H9 (cell line): ENCODE data around the gene SRSF10. TPM values are rescaled to one million over a fixed set of nuclear protein-coding genes. Genes with fewer than 3 reads are reported as not detected.
A peak's percentile ranks its signal among the peaks of the same experiment; 100 is the strongest.

Experiments
- DNase-seq: peaks from one replicate; pipeline ENCODE4 v3.0.0-alpha.2; 2017
- H2AFZ ChIP-seq: one replicate; pipeline ENCODE4 v1.6.1; 2013; ENCODE audit warnings: mild to moderate bottlenecking, low read length, control low read depth, moderate library complexity
- H2AK5ac ChIP-seq: 2 replicates; pipeline ENCODE4 v1.6.1; 2013; ENCODE audit warnings: low read length, control low read depth, mixed read lengths; ENCODE audit not compliant: insufficient read length
- H2BK120ac ChIP-seq: one replicate; pipeline ENCODE4 v1.6.1; 2013; ENCODE audit warnings: low read depth, mild to moderate bottlenecking, low read length, control low read depth, inconsistent platforms; ENCODE audit not compliant: poor library complexity, severe bottlenecking
- H2BK12ac ChIP-seq: 2 replicates; pipeline ENCODE4 v1.6.1; 2013; ENCODE audit warnings: low read length, control low read depth, mixed read lengths, low read depth; ENCODE audit not compliant: insufficient read length
- H2BK15ac ChIP-seq: 2 replicates; pipeline ENCODE4 v1.6.1; 2013; ENCODE audit warnings: low read depth, low read length, control low read depth
- H2BK20ac ChIP-seq: one replicate; pipeline ENCODE4 v1.6.1; 2013; ENCODE audit warnings: low read depth, mild to moderate bottlenecking, low read length, control low read depth, inconsistent platforms; ENCODE audit not compliant: poor library complexity, severe bottlenecking
- H2BK5ac ChIP-seq: 2 replicates; pipeline ENCODE4 v1.6.1; 2013; ENCODE audit warnings: low read length, control low read depth, mixed read lengths; ENCODE audit not compliant: insufficient read length
- H3K14ac ChIP-seq: 2 replicates; pipeline ENCODE4 v1.6.1; 2013; ENCODE audit warnings: low read length, control low read depth; ENCODE audit not compliant: insufficient read depth
- H3K18ac ChIP-seq: 2 replicates; pipeline ENCODE4 v1.6.1; 2013; ENCODE audit warnings: low read depth, mild to moderate bottlenecking, mixed read lengths, low read length, control low read depth; ENCODE audit not compliant: insufficient read length
- H3K23ac ChIP-seq: 2 replicates; pipeline ENCODE4 v1.6.1; 2013; ENCODE audit warnings: low read length, control low read depth, mixed read lengths, low read depth; ENCODE audit not compliant: insufficient read length
- H3K23me2 ChIP-seq: 2 replicates; pipeline ENCODE4 v1.6.1; 2013; ENCODE audit warnings: low read depth, mild to moderate bottlenecking, mixed read lengths, low read length, control low read depth; ENCODE audit not compliant: insufficient read length, poor library complexity, severe bottlenecking
- H3K27ac ChIP-seq: 2 replicates; pipeline ENCODE4 v1.5.1; 2013; ENCODE audit warnings: low read length, control low read depth, mixed read lengths, low read depth; ENCODE audit not compliant: insufficient read length
- H3K27me3 ChIP-seq: 2 replicates; pipeline ENCODE4 v1.6.1; 2013; ENCODE audit warnings: low read length, control low read depth, inconsistent platforms; ENCODE audit not compliant: insufficient read depth
- H3K4ac ChIP-seq: 2 replicates; pipeline ENCODE4 v1.6.1; 2013; ENCODE audit warnings: low read depth, mild to moderate bottlenecking, control low read depth, inconsistent platforms, low read length, moderate library complexity
- H3K4me1 ChIP-seq: 2 replicates; pipeline ENCODE4 v1.6.1; 2013; ENCODE audit warnings: low read length, control low read depth, inconsistent platforms; ENCODE audit not compliant: insufficient read depth
- H3K4me2 ChIP-seq: 2 replicates; pipeline ENCODE4 v1.6.1; 2013; ENCODE audit warnings: low read length, control low read depth, mixed read lengths; ENCODE audit not compliant: insufficient read length, insufficient read depth
- H3K56ac ChIP-seq: 2 replicates; pipeline ENCODE4 v1.6.1; 2013; ENCODE audit warnings: low read depth, mild to moderate bottlenecking, mixed read lengths, low read length, control low read depth; ENCODE audit not compliant: insufficient read length
- H3K79me1 ChIP-seq: 2 replicates; pipeline ENCODE4 v1.6.1; 2013; ENCODE audit warnings: low read depth, mild to moderate bottlenecking, moderate library complexity, low read length, control low read depth, inconsistent platforms; ENCODE audit not compliant: insufficient read depth, poor library complexity, severe bottlenecking
- H3K79me2 ChIP-seq: 2 replicates; pipeline ENCODE4 v1.6.1; 2013; ENCODE audit warnings: low read length, control low read depth, inconsistent platforms; ENCODE audit not compliant: insufficient read depth
- H3K9ac ChIP-seq: 2 replicates; pipeline ENCODE4 v1.6.1; 2013; ENCODE audit warnings: low read length, control low read depth, mixed read lengths; ENCODE audit not compliant: insufficient read length; ENCODE audit errors: extremely low read depth
- H3K9me3 ChIP-seq: one replicate; pipeline ENCODE4 v1.6.1; 2013; ENCODE audit warnings: low read depth, low read length, inconsistent platforms; ENCODE audit not compliant: control insufficient read depth
- H3T11ph ChIP-seq: one replicate; pipeline ENCODE4 v1.6.1; 2013; ENCODE audit warnings: mild to moderate bottlenecking, low read length, control low read depth, inconsistent platforms
- H4K20me1 ChIP-seq: one replicate; pipeline ENCODE4 v1.6.1; 2013; ENCODE audit not compliant: control insufficient read depth, insufficient read length, insufficient read depth
- H4K5ac ChIP-seq: 2 replicates; pipeline ENCODE4 v1.6.1; 2013; ENCODE audit warnings: low read depth, mild to moderate bottlenecking, mixed read lengths, low read length, control low read depth; ENCODE audit not compliant: insufficient read length
- H4K8ac ChIP-seq: replicated peaks from 2 replicates; pipeline ENCODE4 v1.6.1; 2013; ENCODE audit warnings: low read length, control low read depth, mixed read lengths, low read depth; ENCODE audit not compliant: insufficient read length
- H4K91ac ChIP-seq: 2 replicates; pipeline ENCODE4 v1.6.1; 2013; ENCODE audit warnings: low read depth, mild to moderate bottlenecking, moderate library complexity, mixed read lengths, low read length, control low read depth; ENCODE audit not compliant: insufficient read length
- H3K27ac Mint-ChIP-seq, 3 experiments: 2 replicates in 2 of 3; 3 replicates in 1 of 3; pipeline ENCODE4 v1.8.0; 2020 to 2021; ENCODE audit warnings: mixed read lengths in 3 of 3, mild to moderate bottlenecking in 1 of 3, moderate library complexity in 1 of 3
- H3K27me3 Mint-ChIP-seq: 2 replicates; pipeline ENCODE4 v1.8.0; 2021; ENCODE audit warnings: low read depth, mild to moderate bottlenecking, moderate library complexity, mixed read lengths
- H3K36me3 Mint-ChIP-seq, 3 experiments: 2 replicates in 2 of 3; 3 replicates in 1 of 3; pipeline ENCODE4 v1.8.0; 2020 to 2021; ENCODE audit warnings: low read depth in 3 of 3, mixed read lengths in 3 of 3; ENCODE audit not compliant: insufficient read depth in 1 of 3
- H3K4me1 Mint-ChIP-seq, 2 experiments: 2 replicates each; pipeline ENCODE4 v1.8.0; 2020; ENCODE audit warnings: mixed read lengths in 2 of 2
- H3K4me3 Mint-ChIP-seq, 2 experiments: 2 replicates in 1 of 2; 3 replicates in 1 of 2; pipeline ENCODE4 v1.8.0; 2020 to 2021; ENCODE audit warnings: mild to moderate bottlenecking in 2 of 2, mixed read lengths in 2 of 2, moderate library complexity in 1 of 2
- H3K9me3 Mint-ChIP-seq, 2 experiments: 2 replicates in 1 of 2; 3 replicates in 1 of 2; pipeline ENCODE4 v1.8.0; 2020; ENCODE audit warnings: mild to moderate bottlenecking in 2 of 2, mixed read lengths in 2 of 2, moderate library complexity in 1 of 2
- CTCF ChIP-seq: fragments of 200-600 bp; sonication (generic); conservative IDR thresholded peaks from 3 replicates; pipeline ENCODE4 v1.8.0; 2021; ENCODE audit warnings: antibody characterized with exemption, mild to moderate bottlenecking
- WGBS: extraction: QIAGEN DNeasy Blood & Tissue Kit; methylation state at CpG from one replicate; pipeline ENCODE4 v1.1.7; 2013; ENCODE audit warnings: missing lambda C conversion rate, low lambda C conversion rate, mixed read lengths; ENCODE audit not compliant: insufficient read length; ENCODE audit errors: extremely low coverage; 5-methylcytosine and 5-hydroxymethylcytosine counted together
- total RNA-seq: library from RNA; stranded (reverse); gene quantifications from 2 replicates; pipeline ENCODE4 v1.2.1, GENCODE V29; 2021

Gene SRSF10
- total RNA-seq, 1 experiment from 2014 or later: 238 TPM

- Histone ChIP-seq H2BK20ac (no peak overlapping the region), H2BK15ac (no peak overlapping the region), H2BK12ac (no peak overlapping the region), H3K14ac (no peak overlapping the region), H3K79me1 (no peaks in the 10 kb centered on the region), H3K27me3 (no peaks in the 10 kb centered on the region), H3K4me2 (no peak overlapping the region), H3K9me3 (no peaks in the 10 kb centered on the region), H4K91ac (no peak overlapping the region), H2BK120ac (no peak overlapping the region), H2AFZ (no peak overlapping the region), H4K20me1 (no peaks in the 10 kb centered on the region), H3K18ac (no peak overlapping the region), H4K8ac (no peak overlapping the region), H3K4ac (no peak overlapping the region), H2BK5ac (no peak overlapping the region), H3K56ac (no peak overlapping the region), H3T11ph (no peak overlapping the region), H4K5ac (no peak overlapping the region), H3K23me2 (peaks cover 3% of the 10 kb centered on the region), H3K27ac (no peak overlapping the region), H3K9ac (no peak overlapping the region), H3K4me1 (no peaks in the 10 kb centered on the region), H3K79me2 (peaks cover 7% of the 10 kb centered on the region; the same call in 1 of the 2 replicates), H2AK5ac (no peak overlapping the region), H3K23ac (no peak overlapping the region)
- DNase-seq: no peak
- peaks cover 20 to 58% (median 40%) of the 10 kb centered on the region in 3 experiments for H3K36me3 Mint-ChIP-seq
- H3K27me3 Mint-ChIP-seq: no peaks in the 10 kb centered on the region
- H3K27ac Mint-ChIP-seq: peak overlapping the region in 1 of 3 experiments; percentile 82; a peak in 2 of 7 replicates
- no peak overlapping the region for H3K4me3 Mint-ChIP-seq
- H3K9me3 Mint-ChIP-seq: no peaks in the 10 kb centered on the region
- WGBS: no CpG with 5 or more reads among the region's 1 CpG
- peaks cover 11 to 16% of the 10 kb centered on the region in 2 experiments for H3K4me1 Mint-ChIP-seq
- no peak for TF ChIP-seq CTCF
These were observed 16.4 kb downstream of the SRSF10 start for GRCh38 chr1:23963617-23964234.
